Ureter (tissue), 1 donor: ENCODE results near the gene HTRA3. TPM values are rescaled to one million over a fixed set of nuclear protein-coding genes. Genes with fewer than 3 reads are reported as not detected.
"Not testable (repeated sequence)": the region's sequence is repeated elsewhere in the genome, so short reads cannot be mapped to it uniquely, and the experiment has no call there.

Experiments
- DNase-seq: peaks from one replicate; pipeline ENCODE4 v3.0.0-alpha.2; 2020; ENCODE audit warnings: low spot score
- total RNA-seq: library from RNA; stranded (reverse); gene quantifications from one replicate; pipeline ENCODE4 v1.2.4, GENCODE V29; 2023
- donor health status: DM: yes; HTN: yes; CAD: no.

Gene HTRA3
- total RNA-seq, 1 donor from 2014 or later = 17.5 TPM

GRCh38 chr4:8341691-8342090, 72.1 kb downstream of the HTRA3 start:
- no peak for DNase-seq

- DNase-seq = no peak
These were observed 73.2 kb downstream of the HTRA3 start for GRCh38 chr4:8342651-8343261.

GRCh38 chr4:8343262-8343966, 73.9 kb downstream of the HTRA3 start:
- no peak for DNase-seq

GRCh38 chr4:8343967-8344331, 74.4 kb downstream of the HTRA3 start:
- DNase-seq = no peak

DNA sequence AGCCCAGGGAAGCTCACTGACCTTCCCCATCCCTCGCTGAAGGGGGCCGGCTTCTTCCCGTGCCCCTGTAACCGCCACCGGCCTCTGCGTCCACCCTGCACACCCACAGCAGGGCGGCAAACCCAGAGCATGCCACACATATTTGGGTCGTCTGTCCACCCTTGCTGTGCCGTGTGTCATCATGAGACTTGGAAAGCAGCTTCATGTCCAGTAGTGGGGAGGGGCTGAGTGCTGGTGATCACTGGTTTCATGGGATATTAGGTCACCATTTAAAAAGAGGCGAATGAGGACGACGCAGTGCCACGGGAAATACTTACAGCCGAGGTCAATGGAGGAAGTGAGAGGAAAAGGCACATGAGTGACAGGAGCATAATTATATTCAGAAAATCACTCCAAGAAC, 74.8 kb downstream of the HTRA3 start:
- no peak for DNase-seq

DNA sequence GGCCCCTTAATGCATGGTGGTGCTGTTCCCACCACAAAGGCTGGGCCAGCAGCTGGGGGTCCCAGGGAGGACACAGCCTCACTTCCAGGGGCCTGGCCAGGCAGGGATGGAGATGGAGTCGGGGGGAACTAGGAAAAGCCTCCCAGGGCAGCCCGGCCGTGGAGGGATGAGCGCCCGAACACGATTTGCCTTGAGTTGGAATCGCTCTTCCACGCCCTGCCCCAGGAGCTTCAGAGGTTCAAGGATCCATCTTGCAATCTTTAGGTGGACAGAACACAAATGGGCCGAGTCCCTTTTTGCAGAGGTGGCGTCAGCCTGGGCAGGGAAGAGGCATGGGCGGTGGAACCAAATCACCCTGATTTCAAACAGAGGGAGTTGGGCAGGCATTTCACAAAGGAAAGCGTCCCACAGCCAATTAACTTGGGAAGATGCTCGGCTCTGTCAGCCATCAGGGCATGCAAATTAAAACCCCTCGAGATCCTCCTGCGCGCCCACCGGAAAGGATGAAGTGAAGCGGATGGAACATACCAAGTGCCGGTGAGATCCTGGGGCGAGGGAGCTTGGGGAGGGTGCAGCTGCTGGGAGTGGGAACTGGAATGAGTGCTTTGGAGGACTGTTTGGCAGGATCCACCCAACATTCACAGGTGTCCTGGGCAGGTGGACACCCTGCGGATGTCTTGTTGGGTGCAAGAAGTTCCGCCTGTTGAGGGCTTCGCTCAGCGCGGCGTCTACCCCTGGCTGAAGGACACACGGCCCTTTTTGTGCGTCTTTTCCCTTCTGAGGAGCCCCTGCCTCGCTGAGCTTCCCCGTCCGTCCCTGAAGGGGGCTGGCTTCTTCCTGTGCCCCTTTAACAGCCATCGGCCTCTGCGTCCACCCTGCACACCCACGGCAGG, 75.7 kb downstream of the HTRA3 start:
- no peak for DNase-seq

DNA sequence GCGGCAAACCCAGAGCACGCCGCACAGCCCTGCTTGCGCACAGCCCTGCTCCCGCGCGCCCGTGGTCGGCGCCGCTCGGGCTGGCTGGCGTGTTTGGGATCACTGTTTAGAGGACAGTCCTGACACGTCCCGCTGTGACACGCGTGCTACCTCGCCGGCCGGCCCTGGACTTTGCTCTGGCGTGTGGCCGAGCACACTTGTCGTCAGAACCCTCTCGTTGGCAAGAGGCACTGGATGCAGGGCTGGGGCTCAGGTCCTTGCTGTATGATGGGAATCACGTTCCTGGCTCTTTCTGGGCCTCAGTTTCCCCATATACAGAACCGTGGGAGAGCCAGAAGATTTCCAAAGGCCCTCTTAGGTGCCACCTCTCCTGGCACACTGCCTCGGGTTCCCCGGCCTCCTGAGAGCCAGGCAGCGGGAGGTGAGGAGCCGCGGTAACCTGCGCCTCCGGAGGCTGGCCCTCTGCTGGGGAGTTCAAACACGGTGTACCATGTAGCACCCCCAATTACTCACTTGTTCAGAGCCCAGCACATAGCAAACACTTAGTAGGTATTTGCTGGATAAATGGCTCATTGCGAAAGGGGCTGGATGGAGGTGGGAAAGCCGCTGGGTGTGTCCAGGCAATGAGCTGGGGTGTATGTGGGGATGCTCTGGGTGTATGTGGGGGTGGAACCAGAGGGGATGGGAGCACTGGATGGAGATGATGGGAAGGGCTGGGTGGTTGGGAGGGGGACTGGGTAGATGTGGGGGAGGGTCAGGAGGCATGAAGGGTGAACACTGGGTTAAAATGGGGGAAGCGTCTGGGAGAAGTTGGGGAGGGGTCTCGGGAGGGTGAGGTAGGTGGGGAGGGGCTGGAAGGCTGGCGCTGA, 76.6 kb downstream of the HTRA3 start:
- no peak for DNase-seq

DNA sequence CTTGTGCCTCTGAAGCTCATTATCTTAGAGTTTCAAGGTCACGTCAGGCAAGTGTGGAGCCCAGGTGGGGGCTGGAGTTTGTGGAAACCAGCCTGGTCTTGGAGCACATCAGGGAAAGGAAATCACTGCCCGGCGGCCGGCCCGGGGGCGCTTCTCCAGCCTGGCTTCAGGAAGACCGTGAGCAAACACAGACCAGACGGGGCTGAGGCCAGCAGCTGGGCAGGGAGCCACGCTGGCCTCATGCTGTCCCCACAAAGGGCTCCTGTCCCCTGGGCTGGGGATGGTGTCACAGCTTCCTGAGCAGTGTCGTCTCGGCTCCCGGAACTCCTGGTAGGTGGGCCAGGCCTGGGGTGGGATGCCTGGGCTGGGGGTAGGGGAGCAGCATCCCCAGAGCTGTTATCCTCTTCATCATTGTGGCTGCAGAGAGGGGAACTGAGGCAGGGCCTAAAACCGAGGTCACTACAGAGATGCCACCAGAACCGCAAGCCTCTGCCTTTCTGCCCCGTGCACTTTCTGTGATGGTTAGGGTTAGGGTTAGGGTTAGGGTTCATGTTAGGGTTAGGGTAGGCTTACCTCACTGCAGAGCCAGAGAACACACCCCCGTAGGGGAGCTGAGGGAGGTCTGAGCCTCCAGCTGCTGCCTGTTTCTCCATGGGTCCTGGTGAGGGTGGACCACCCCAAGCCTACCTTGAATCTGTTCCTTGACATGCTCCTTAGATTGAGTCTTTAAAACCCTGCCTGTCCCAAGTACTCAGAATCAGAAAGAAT, 77.5 kb downstream of the HTRA3 start:
- DNase-seq = no peak

DNA sequence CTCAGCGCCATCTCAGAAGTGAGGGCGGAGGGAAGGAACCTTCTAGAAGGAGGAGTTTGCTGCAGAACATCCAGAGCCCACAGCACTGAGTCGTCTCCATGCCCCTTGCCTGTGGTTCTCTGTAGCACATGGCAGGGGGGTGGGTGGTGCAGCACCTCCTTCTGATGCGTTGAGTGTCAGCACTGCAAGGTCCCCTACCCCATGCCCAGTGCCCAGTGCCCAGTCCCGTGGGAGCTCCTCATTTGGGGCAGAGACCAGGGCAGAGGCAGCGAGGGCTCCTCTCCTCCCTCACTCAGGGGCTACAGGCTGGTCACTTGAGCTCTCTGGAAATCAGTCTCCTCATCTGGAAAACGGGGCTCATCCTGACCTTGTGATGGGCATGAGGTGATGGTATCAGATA, 78.1 kb downstream of the HTRA3 start:
- DNase-seq = no peak

GRCh38 chr4:8348071-8348470, 78.5 kb downstream of the HTRA3 start:
- DNase-seq = no peak

DNA sequence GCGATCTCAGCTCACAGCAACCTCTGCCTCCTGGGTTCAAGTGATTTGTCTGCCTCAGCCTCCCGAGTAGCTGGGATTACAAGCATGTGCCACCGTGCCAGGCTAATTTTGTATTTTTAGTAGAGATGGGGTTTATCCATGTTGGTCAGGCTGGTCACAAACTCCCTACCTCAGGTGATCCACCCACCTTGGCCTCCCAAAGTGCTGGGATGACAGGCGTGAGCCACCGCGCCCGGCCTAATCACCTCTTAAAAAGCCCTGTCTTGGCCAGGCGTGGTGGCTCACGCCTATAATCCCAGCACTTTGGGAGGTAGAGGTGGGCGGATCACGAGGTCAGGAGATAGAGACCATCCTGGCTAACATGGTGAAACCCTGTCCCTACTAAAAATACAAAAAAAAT, 79.7 kb downstream of the HTRA3 start:
- DNase-seq = not testable (repeated sequence)

GRCh38 chr4:8349664-8350236, 80.2 kb downstream of the HTRA3 start:
- DNase-seq = no peak

DNA sequence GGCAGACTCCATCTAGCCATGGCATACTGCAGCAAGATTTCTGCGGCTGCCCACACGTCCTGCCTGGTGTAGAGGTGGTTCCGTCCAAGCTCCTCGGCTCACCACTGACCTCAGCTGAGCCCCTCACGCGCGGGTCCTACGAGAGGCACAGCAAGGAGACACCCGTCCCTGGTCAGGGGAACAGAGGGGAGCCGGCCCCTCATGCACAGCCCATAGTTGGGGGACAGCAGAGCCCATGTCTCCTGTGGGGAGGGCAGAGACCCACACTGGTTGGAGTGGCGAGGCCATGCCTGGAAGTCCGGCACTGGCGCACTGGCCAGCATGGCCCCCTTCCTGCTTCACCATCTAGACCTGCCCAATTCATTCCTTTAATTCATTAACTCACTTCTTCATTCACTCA, 80.8 kb downstream of the HTRA3 start:
- DNase-seq = no peak

DNA sequence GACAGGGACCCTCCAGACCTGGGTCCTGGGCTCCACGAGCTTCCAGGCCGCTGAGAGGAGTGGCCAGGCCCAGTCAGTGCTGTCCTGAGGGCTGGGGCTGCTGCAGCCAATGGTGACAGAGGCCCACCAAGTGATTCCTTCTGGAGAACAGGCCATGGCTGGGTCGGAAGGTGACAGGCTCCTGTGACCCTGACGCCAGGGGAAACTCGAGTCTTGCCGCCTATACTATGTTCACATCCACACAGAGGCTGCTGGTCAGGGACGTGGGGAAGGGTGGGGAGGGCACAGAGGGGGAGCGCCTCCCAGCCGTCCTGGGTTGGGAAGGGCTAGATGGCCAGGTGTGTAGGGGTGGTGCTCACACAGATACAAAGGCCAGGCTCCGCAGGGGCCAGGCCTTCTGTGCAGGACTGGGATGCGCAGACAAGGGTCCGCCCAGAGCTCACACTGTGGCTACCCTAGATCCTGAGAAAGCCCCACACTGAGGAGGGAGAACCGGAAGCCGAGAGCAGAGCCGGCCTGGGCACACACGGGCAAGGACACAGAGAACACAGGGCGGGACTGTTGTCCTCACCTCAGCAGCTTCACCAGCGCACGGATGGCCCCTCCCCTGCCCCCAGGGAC, 81.4 kb downstream of the HTRA3 start:
- DNase-seq = no peak

DNA sequence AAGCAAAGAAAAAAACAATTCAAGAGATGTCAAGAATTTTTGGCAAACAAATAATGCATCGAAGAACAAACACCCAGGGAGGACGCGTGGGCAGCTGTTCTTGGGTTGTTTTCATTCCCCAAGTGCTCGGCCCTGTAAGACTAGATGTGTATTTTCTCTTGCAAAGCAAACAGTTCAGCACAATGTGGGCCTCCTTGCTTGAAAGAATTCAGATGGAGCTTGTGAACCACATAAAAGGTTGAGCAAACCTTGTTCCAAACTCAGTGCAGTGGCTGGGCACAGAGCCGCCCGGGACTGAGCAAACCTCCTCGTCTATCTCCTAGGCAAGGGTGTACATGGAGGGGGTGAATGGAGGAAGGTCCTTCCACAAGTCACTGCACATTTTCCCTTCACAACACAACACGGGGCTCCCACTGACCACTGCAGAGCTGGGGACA, 82.4 kb downstream of the HTRA3 start:
- no peak for DNase-seq

DNA sequence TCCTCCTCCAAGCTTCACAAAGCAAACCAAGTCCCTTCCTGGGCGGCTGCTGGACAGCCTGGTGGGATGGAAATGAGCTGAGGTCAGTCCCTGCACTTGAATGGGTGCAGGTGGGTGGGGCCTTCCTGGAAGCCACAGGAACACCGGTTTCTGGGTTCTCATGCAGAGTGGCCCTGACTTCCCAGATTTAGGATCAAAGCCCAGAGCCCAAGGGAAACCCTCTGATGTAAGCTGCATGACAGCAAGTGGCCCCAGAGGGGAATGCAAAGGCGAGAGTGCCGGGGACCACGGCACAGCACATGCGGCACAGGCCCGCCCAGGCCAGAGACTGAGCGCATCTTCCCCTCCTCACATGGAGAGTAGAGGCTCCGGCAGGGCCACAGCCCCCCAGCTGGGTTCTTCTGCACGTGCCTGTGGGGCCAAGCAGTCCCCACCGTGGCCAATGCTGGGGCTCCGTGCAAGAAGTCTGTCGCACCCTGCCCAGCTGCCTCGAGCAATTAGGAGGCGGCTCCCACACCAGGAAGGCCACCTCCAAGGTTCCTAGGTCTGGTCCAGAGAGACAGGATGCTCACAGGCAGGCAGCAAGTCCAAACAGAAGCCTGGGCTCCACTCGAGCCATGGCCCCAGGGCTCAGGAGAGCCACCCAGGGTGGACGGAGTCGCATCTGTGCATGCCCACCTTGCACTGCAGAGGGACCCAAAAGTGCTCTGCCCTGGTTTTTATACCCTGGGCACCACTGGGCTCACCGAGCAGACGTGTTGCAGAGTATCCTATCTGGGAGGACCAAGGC, 83.0 kb downstream of the HTRA3 start:
- DNase-seq = no peak

- DNase-seq = no peak
These were observed 83.7 kb downstream of the HTRA3 start for GRCh38 chr4:8353158-8353669.

GRCh38 chr4:8353912-8354453, 84.4 kb downstream of the HTRA3 start:
- DNase-seq = no peak

DNA sequence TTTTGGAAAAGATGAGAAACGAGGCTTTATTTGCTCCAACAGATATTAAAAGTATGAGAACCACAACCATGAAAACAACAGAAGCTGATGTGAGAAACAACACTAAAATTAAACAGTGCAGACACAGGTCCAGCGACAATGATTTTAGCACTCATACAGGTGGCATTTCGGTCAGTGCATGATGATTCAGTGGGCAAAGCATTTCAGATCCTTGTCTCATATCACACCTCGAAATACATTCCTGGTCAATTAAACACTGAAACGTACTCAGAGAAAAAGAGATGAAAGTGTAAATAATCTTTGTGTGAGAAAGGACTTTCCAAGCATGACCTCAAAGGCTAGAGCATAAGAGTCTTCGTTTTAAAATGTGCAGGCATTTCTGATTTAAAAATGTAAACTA, 85.8 kb downstream of the HTRA3 start:
- no peak for DNase-seq
